ENCODE measurements around the gene KRT83. TPM values are rescaled to one million over a fixed set of nuclear protein-coding genes. Genes with fewer than 3 reads are reported as not detected.

KRT83 gene
- polyA plus RNA-seq, 1 donor (not counting 4 experiments of a cell fraction or from before 2014, with no cell fraction given), result not detected

DNA sequence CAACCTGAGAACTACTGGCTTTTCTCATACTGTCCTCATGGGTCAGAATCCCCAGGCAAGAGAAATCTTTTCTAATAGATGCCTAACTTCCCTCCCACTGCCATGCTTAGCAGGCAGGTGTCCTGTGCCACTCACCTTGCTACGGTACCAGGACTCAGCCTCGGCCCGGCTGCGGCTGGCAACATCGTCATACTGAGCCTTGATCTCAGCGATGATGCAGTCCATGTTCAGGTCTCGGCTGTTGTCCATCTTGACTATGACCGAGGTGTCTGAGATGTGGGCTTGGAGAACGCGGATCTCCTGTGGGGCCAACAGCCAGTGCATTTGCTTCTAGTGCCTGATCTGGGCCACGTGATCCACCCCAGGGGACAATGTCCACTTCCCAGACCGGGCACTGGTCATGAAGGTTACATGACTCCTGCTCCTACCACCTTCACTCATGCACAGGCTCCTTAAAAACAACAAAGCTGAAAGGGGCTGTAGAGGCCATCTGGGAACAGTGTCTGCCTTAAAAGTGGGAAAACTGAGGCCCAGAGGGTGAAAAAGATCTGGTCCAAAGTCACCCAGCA is 42.0 kb upstream of the KRT83 start:
- H3K9me3 ChIP-seq (ENCODE audit: control insufficient read depth, low read depth, low read length), result no peaks in the 10 kb centered on the region
- no peaks in the 10 kb centered on the region for H3K79me2 ChIP-seq (ENCODE audit: control insufficient read depth, insufficient read depth, low read length)
- no peaks in the 10 kb centered on the region for H3K9me1 ChIP-seq (ENCODE audit: control insufficient read depth, extremely low read depth, insufficient read depth, low read length)
- peaks cover 19% of the 10 kb centered on the region for H3K27me3 ChIP-seq (ENCODE audit: control insufficient read depth, extremely low read depth, insufficient read depth, low read length)
- H4K20me1 ChIP-seq (ENCODE audit: control insufficient read depth, extremely low read depth, insufficient read depth, low read length), result no peaks in the 10 kb centered on the region
- no peak overlapping the region for H3K27ac ChIP-seq (ENCODE audit: control insufficient read depth, insufficient read depth, low read length)
- TF ChIP-seq EZH2 (IDR thresholded peaks at IDR 0.05; ENCODE audit: low read length), result no peak
- TF ChIP-seq, protein P1, sequence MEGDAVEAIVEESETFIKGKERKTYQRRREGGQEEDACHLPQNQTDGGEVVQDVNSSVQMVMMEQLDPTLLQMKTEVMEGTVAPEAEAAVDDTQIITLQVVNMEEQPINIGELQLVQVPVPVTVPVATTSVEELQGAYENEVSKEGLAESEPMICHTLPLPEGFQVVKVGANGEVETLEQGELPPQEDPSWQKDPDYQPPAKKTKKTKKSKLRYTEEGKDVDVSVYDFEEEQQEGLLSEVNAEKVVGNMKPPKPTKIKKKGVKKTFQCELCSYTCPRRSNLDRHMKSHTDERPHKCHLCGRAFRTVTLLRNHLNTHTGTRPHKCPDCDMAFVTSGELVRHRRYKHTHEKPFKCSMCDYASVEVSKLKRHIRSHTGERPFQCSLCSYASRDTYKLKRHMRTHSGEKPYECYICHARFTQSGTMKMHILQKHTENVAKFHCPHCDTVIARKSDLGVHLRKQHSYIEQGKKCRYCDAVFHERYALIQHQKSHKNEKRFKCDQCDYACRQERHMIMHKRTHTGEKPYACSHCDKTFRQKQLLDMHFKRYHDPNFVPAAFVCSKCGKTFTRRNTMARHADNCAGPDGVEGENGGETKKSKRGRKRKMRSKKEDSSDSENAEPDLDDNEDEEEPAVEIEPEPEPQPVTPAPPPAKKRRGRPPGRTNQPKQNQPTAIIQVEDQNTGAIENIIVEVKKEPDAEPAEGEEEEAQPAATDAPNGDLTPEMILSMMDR (optimal IDR thresholded peaks at IDR 0.05 in 1 of 3, IDR thresholded peaks at IDR 0.05 in 1 of 3, conservative IDR thresholded peaks at IDR 0.05 in 1 of 3; ENCODE audit: extremely low read depth in 1 of 3, insufficient read depth in 2 of 3, low read length in 3 of 3), result no peak
- H2AFZ ChIP-seq (ENCODE audit: control insufficient read depth, low read length), result no peak overlapping the region
- no peak overlapping the region for H3K4me2 ChIP-seq (ENCODE audit: control insufficient read depth, extremely low read depth, insufficient read depth, low read depth, low read length)
- H3K9ac ChIP-seq (ENCODE audit: control insufficient read depth, extremely low read depth, insufficient read depth, low read length), result no peak overlapping the region
- dilution Hi-C loops (cut with MboI; ENCODE audit: extremely low pct_ligation_motif_present, low sequenced_read_pairs), result no loop called here
- no peak for FAIRE-seq
- H3K36me3 ChIP-seq (ENCODE audit: control insufficient read depth in 2 of 2, extremely low read depth in 1 of 2, insufficient read depth in 2 of 2, low read length in 2 of 2), result no peaks in the 10 kb centered on the region
- H3K4me1 ChIP-seq (ENCODE audit: control insufficient read depth, extremely low read depth, insufficient read depth, low read length), result no peaks in the 10 kb centered on the region
- H3K4me3 ChIP-seq (ENCODE audit: control insufficient read depth in 2 of 3, extremely low read depth in 1 of 3, insufficient read depth in 2 of 3, low read depth in 1 of 3, low read length in 3 of 3), result no peak overlapping the region
- no peak for DNase-seq (ENCODE audit: low read depth, low spot score)

DNA sequence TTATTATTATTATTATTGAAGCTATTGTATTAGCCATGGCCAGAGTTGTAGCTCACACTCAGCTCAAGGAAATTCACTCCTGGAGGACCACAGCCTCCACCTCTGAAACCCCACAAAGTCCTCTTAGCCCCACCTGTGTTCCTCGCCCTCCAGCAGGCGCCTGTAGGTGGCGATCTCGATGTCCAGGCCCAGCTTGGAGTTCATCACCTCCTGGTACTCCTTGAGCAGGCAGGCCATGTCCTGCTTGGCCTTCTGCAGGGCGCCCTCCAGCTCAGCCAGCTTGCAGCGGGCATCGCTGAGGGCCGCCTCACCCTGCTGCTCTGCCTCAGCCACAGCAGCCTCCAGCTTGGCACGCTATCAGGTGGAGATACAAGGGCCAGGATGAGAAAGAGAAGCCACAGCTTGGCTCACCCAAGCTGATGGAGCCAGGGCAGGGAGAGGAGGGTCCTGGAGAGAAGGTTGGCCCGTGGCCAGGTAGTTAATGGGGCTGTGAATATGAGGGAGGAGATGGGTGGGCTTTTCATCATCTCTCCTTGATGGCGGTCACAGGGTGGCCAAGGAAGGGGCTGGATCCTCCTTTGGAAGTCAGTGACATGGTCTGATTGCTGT is 41.0 kb upstream of the KRT83 start:
- H3K79me2 ChIP-seq (ENCODE audit: control insufficient read depth, insufficient read depth, low read length), result no peaks in the 10 kb centered on the region
- FAIRE-seq (no peak), DNase-seq (ENCODE audit: low read depth, low spot score) (no peak)
- H3K9me1 ChIP-seq (ENCODE audit: control insufficient read depth, extremely low read depth, insufficient read depth, low read length), result no peaks in the 10 kb centered on the region
- no peak overlapping the region for H2AFZ ChIP-seq (ENCODE audit: control insufficient read depth, low read length)
- no peak overlapping the region for H3K4me2 ChIP-seq (ENCODE audit: control insufficient read depth, extremely low read depth, insufficient read depth, low read depth, low read length)
- H3K36me3 ChIP-seq (ENCODE audit: control insufficient read depth in 2 of 2, extremely low read depth in 1 of 2, insufficient read depth in 2 of 2, low read length in 2 of 2), result no peaks in the 10 kb centered on the region
- H3K4me3 ChIP-seq (ENCODE audit: control insufficient read depth in 2 of 3, extremely low read depth in 1 of 3, insufficient read depth in 2 of 3, low read depth in 1 of 3, low read length in 3 of 3), result no peak overlapping the region
- H3K9me3 ChIP-seq (ENCODE audit: control insufficient read depth, low read depth, low read length), result no peaks in the 10 kb centered on the region
- H3K9ac ChIP-seq (ENCODE audit: control insufficient read depth, extremely low read depth, insufficient read depth, low read length), result no peak overlapping the region
- H3K4me1 ChIP-seq (ENCODE audit: control insufficient read depth, extremely low read depth, insufficient read depth, low read length), result no peaks in the 10 kb centered on the region
- H3K27ac ChIP-seq (ENCODE audit: control insufficient read depth, insufficient read depth, low read length), result no peak overlapping the region
- peaks cover 14% of the 10 kb centered on the region for H3K27me3 ChIP-seq (ENCODE audit: control insufficient read depth, extremely low read depth, insufficient read depth, low read length)
- TF ChIP-seq EZH2 (IDR thresholded peaks at IDR 0.05; ENCODE audit: low read length), result no peak
- TF ChIP-seq, protein P1 (optimal IDR thresholded peaks at IDR 0.05 in 1 of 3, IDR thresholded peaks at IDR 0.05 in 1 of 3, conservative IDR thresholded peaks at IDR 0.05 in 1 of 3; ENCODE audit: extremely low read depth in 1 of 3, insufficient read depth in 2 of 3, low read length in 3 of 3), result peak; percentile 24 to 36 (median 29)
- dilution Hi-C loops (cut with MboI; ENCODE audit: extremely low pct_ligation_motif_present, low sequenced_read_pairs), result no loop called here
- H4K20me1 ChIP-seq (ENCODE audit: control insufficient read depth, extremely low read depth, insufficient read depth, low read length), result no peaks in the 10 kb centered on the region
